Measurements from ENCODE around the gene RMC1.
A peak's percentile ranks its signal among the peaks of the same experiment; 100 is the strongest.
"Not testable (repeated sequence)": the region's sequence is repeated elsewhere in the genome, so short reads cannot be mapped to it uniquely, and the experiment has no call there.

The RMC1 gene

GRCh38 chr18:23536204-23536603, 32.9 kb downstream of the RMC1 start:
- DNase-seq, result no peak

GRCh38 chr18:23537274-23537673, 34.0 kb downstream of the RMC1 start:
- no peak for DNase-seq

- no peak for DNase-seq
Measured at GRCh38 chr18:23538001-23538400, 34.7 kb downstream of the RMC1 start.

- no peak for DNase-seq
Measured at GRCh38 chr18:23538870-23539269, 35.6 kb downstream of the RMC1 start.

GRCh38 chr18:23539296-23539695, 36.0 kb downstream of the RMC1 start:
- DNase-seq, result no peak

GRCh38 chr18:23539911-23540525, 36.7 kb downstream of the RMC1 start:
- no peak for DNase-seq

GRCh38 chr18:23540867-23541266, 37.6 kb downstream of the RMC1 start:
- peak; percentile 94 for DNase-seq

- DNase-seq, result no peak
Measured at GRCh38 chr18:23541349-23542093, 38.2 kb downstream of the RMC1 start.

GRCh38 chr18:23542461-23542860, 39.1 kb downstream of the RMC1 start:
- no peak for DNase-seq

GRCh38 chr18:23545247-23545789, 42.0 kb downstream of the RMC1 start:
- no peak for DNase-seq

GRCh38 chr18:23547306-23547705, 44.0 kb downstream of the RMC1 start:
- no peak for DNase-seq

- DNase-seq, result no peak
Measured at GRCh38 chr18:23547846-23548245, 44.5 kb downstream of the RMC1 start.

- no peak for DNase-seq
Measured at GRCh38 chr18:23548275-23548674, 45.0 kb downstream of the RMC1 start.

- DNase-seq, result no peak
Measured at GRCh38 chr18:23548719-23549118, 45.4 kb downstream of the RMC1 start.

GRCh38 chr18:23550898-23551297, 47.6 kb downstream of the RMC1 start:
- no peak for DNase-seq

GRCh38 chr18:23551978-23552377, 48.7 kb downstream of the RMC1 start:
- DNase-seq, result no peak

- no peak for DNase-seq
Measured at GRCh38 chr18:23552505-23552904, 49.2 kb downstream of the RMC1 start.

- no peak for DNase-seq
Measured at GRCh38 chr18:23553887-23554286, 50.6 kb downstream of the RMC1 start.

GRCh38 chr18:23556145-23556780, 53.0 kb downstream of the RMC1 start:
- no peak for DNase-seq

GRCh38 chr18:23557511-23557910, 54.2 kb downstream of the RMC1 start:
- not testable (repeated sequence) for DNase-seq

- DNase-seq, result no peak
Measured at GRCh38 chr18:23560186-23560585, 56.9 kb downstream of the RMC1 start.

- DNase-seq, result no peak
Measured at GRCh38 chr18:23563377-23564043, 60.2 kb downstream of the RMC1 start.

GRCh38 chr18:23565916-23566547, 62.7 kb downstream of the RMC1 start:
- no peak for DNase-seq

Measured in SIG-M5 (cell line).